HG02885 (cell line): ENCODE data around the gene UBR2.
"Not testable (repeated sequence)": the region's sequence is repeated elsewhere in the genome, so short reads cannot be mapped to it uniquely, and the experiment has no call there.

ENCODE experiments used
- ATAC-seq: cut with Tn5 transposase; IDR thresholded peaks from one replicate; pipeline ENCODE4 v1.9.1; 2021; ENCODE audit warnings: mild to moderate bottlenecking; ENCODE audit not compliant: unreplicated experiment, poor library complexity

UBR2 gene

DNA sequence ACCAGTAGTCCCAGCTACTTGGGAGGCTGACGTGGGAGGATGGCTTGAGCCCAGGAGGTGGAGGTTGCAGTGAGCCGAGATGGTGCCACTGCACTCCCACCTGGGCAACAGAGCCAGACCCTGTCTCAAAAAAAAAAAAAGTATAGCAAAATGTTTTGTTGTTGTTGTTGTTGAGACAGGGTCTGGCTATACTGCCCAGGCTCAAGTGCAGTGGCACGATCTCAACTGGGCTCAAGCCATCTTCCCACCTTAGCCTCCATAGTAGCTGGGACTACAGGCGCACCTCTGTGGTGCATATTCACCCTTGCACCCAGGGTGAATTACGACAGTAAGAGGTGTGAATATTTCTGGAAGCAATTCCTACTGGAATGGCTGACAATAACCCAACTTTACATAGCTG is 11.4 kb upstream of the UBR2 start:
- no peak for ATAC-seq

DNA sequence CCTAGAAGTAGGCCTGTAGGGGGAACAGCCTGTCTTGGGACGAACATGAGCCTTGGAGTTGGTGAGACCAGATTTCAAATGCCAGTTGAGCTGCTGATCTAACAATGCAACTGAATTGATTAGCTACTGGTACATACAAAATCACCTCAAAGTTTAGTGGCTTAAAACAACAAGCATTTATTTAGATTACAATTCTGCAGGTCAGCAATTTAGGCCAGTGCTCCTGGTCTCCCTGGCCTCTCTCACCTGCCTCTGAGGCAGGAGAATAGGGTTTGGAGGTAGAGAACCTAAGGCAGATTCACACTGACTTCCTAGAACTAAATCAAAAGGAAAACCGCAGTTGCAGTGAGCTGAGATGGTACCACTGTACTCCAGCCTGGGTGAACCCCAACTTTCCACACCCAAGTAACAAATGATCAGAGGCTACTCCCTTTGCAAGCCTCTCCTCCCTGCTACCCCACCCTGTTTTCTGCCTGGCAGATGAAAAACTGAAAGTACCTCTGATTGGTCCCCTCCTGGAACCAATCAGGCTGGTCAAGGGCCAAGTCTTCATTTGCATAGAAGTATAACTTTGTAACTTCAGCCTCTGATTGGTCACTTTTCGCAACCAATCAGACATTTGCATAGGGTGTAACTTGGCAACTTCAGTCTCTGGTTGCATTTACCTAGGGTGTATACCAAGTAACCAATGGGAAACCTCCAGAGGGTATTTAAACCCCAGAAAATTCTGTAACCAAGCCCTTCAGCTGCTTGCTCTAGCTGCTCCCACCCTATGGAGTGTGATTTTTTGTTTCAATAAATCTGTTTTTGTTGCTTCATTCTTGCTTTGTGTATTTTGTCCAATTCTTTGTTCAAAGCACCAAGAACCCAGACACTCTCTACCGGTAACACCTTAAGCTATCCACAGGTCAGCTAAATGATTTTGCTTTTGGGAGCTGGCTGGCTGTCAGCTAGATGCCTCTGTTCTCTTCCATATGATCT is 8.1 kb upstream of the UBR2 start:
- no peak for ATAC-seq

DNA sequence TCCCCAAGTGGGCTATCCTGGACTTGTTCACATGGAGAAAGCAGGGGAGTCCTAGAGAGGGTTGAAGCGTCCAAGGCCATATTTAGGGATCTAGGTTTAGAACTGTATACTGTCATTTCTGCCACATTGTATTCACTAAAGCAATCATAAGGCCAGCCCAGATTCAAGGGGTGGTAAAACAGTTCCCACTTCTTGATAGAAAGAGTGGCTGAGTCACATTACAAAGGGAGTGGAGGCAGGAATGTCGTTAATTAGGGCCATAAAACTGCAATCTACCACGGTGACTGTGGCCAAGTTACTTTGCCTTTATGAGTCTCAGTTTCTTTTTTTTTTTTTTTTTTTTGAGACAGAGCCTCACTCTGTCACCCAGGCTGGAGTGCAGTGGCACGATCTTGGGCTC is 7.4 kb upstream of the UBR2 start:
- ATAC-seq: no peak

DNA sequence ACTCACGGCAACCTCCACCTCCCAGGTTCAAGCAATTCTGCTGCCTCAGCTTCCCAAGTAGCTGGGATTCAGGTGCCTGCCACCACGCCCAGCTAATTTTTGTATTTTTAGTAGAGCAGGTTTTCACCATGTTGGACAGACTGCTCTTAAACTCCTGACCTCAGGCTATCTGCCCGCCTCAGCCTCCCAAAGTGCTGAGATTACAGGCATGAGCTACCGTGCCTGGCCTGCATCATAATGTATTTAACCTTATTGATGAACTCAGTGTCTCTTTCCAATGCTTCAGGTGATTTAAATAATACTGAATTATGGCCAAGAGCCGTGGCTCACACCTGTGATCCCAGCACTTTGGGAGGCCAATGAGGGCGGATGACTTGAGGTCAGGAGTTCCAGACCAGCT is 4.6 kb upstream of the UBR2 start:
- not testable (repeated sequence) for ATAC-seq

DNA sequence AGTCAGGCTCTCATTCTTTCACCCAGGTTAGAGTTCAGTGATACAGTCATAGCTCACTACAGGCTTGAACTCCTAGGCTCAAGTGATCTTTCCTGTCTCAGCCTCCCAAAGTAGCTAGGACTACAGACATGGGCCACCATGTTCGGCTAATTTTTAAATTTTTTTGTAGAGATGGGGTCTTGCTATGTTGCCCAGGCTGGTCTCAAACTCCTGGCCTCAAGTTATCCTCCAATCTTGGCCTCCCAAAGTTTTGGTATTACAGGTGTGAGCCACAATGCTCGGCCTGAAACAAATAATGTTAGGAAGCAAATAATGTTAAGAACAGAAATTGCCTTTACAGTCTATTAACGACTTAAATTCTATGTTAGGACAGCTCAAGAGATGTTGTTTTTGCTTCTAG is 1.8 kb upstream of the UBR2 start:
- ATAC-seq: no peak

DNA sequence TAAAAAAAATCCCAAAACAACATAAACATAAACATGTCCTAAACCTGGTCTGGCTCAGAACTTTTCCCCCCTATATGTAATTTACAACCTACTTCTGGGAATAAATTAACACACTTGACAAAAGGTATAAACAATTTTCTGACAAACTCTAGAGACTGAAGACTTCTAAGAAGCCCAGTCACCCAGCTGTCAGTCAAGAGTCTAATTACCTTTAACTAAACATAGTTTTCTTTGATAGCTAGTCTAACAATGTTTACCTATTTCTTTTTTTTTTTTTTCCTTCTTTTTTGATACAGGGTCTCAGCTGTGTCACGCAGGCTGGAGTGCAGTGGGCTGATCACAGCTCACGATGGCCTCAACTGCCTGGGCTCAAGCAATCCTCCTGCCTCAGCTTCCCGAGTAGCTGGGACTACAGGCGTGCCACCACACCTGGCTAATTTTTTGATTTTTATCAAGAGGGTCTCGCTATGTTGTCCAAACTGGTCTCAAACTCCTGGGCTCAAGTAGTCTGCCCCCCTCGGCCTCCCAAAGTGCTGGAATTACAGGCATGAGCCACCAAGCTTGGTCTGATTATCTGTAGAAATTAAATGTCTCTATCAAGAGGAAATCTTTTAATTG is 932 bp upstream of the UBR2 start:
- no peak for ATAC-seq

DNA sequence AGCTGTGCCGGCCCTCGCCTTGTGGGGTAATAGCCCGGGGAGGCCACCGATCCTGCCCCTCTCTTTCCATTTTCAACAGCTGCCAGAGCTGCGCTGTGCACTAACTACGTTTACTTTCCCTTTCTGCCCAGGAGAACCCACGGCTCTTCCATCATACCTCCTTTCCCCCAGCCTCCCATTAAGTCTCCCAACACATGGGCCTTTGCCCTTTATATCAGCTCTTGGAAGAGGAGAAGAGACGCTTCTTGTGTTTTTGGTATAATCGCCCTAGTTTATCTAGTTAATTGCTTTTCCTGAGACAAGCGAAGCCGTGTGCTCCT is 637 bp downstream of the UBR2 start:
- no peak for ATAC-seq

DNA sequence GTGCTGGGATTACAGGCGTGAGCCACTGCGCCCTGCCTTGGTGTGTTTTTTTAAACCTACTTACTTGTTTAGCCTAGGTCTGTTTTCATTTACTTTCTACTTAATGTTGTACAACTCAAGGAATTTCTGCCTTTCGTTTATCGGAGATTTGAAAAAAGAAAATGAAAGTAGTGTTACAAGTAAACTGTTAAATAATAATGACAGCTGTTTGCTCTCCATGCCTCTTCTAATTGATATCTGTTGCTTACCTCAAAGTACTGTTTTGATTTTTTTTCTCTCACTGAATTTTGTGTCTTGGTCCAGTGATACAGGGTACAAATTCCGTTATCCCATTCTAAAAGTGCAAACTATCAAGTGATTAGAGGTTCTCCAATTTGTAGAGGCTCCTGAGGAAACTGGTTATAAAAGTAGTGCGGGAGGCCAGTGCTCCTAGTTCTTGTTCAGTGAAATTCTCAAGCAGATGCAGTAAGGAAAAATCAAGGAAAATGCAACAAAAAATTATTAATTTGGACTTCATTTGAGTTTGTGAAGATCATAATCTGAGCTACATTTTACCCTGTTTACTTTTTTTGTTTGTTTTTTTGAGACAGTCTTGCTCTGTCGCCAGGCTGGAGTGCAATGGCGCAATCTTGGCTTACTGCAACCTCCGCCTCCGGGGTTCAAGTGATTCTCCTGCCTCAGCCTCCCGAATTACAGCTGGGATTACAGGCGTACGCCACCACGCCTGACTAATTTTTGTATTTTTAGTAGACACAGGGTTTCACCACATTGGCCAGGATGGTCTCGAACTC is 2.2 kb downstream of the UBR2 start:
- ATAC-seq: no peak

DNA sequence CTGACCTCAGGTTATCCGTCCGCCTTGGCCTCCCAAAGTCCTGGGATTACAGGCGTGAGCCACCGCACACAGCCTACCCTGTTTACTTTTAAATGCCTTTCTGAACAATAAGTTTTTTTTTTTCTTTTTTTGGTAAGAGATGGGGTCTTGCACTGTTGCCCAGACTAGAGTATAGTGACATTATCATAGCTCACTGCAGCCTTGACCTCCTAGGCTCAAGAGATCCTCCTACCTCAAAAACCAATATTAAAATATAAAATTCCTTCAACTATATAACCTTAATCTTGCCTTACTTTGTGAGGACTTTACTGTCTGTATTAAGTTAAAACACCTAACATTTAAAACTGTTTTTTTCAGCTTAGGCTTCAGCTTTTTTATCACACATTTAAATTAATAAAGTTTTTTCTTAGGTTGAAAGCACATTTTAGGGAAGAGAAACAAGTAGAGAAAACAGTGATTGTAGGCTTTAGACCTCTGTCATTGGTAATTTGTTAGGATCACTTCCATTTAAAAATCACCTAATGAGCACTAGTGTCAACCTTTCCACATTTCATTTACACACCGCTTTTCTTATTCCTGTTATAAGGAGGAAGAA is 2.9 kb downstream of the UBR2 start:
- no peak for ATAC-seq

DNA sequence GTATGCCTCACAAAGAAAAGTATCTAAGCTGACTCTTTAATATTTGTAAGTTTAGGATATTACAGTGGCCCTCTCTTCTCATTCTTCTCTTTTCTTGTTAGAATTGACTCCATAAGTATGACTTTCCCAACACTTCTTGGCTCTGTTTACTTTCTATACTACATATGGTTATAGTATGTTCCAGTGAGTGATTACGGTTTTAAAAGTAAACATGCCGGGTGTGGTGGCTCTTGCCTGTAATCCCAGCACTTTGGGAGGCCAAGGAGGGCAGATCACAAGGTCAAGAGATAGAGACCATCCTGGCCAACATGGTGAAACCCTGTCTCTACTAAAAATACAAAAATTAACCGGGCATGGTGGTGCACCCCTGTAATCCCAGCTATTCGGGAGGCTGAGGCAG is 3.4 kb downstream of the UBR2 start:
- not testable (repeated sequence) for ATAC-seq

DNA sequence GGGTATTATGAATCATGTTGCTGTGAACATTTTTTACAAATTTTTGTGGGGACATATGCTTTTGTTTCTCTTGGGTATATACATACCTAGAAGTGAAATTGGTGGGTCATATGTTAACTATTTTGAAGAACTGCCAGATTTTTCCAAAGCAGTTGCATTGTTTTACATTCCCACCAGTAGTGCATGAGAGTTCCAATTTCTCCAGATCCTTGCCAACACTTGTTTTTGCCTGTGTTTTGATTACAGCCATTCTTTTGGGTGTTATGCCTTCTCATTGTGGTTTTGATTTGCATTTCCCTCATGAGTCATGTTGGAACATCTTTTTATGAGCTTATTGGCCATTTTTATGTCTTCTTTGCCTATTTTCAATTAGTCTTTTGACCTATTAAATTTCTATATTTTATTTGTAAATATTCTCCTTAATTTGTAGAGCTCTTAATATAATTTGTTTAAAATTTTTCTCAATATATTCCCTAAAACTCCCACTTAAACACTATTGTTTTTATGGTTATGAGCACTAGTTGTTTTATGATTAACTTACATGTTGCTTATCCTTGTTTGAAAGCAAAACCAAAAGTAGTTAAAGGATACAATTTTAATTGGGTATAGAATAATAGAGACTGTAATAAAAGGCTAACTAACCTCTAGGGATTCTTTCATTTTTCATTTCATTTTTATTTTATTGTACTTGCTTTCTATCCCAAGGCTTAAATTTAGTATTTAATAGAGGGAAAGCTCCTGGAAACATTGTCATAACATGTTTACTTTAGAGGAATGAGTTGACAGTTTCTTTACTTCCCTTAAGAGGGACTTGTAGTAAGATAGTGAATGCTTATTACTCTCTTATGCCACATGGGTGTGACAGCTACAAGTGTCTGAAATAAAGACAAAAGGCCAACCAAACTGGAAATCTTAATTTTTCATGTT is 5.5 kb downstream of the UBR2 start:
- no peak for ATAC-seq

DNA sequence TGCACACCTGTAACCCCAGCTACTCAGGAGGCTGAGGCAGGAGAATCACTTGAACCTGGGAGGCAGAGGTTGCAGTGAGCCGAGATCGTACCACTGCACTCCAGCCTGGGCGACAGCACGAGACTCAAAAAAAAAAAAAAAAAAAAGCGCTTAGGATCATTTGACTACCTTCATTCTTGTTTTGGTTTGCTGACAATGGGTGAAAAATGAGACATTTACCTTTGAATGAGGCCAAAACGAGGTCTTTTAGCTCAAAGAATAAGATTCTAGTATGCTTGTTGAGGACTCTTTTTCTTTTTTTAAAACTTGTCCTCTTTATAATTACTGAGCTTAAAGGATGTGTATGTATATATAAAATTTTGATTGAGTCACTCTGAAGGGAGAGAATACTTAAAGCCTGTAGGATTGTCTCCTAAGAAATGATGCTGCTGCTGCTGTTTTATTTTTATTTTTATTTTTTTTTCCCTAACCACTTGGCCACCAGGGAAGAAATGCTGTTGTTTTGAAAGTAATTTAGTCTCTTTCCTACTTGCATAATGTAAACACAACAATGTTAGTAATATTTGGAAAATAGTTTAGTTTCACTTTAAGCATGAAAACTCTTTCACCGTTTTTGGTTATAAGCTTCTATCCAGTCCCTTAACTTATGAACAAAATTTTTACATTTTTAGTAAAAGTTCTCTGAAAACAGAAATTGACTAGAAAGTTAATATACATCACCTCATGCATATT is 7.9 kb downstream of the UBR2 start:
- ATAC-seq: peak; percentile 27

DNA sequence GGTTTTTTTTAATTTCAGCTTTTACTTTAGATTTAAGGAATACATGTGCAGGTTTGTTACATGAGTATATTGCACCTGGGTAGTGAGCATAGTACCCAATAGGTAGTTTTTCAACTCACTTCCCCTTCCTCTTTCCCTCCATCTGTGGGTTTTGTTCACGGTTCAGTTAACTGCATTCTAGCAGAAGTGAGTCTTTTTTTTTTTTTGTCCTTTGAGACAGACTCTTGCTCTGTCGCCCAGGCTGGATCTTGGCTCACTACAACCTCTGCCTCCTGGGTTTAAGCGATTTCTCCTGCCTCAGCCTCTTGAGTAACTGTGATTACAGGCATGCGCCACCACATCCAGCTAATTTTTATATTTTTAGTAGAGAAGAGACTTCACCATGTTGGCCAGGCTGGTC is 8.7 kb downstream of the UBR2 start:
- peak; percentile 84 for ATAC-seq

DNA sequence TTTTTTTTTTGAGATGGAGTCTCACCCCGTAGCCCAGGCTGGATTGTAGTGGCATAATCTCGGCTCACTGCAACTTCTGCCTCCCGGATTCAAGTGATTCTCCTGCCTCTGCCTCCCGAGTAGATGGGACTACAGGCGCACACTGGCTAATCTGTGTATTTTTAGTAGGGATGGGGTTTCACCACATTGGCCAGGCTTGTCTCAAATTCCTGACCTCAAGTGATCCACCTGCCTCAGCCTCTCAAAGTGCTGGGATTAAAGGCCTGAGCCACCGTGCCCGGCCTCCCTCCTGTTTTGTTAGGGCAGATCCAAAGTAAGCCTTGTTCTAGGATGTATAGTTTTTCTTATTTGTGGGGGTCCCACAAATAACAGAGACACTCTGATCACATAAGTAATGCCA is 12.7 kb downstream of the UBR2 start:
- not testable (repeated sequence) for ATAC-seq

DNA sequence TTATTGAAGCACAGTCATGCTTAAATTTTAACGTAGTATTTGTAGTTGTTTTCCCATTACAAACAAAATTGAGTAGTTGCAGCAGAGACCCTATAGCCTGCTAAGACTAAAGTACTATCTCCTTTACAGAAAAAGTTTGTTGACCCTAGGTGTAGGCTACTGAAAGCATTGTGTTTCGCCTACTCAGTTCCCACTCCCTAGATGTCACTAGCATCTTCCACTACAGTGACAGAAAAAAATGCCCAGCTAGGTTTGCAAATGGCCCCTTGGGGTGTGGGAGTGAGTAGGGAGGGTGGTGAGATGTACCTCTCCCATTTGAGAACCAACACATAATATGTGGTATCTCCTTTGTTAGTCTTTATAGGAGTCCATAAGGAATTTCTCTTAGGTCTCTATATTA is 34.5 kb downstream of the UBR2 start:
- no peak for ATAC-seq

DNA sequence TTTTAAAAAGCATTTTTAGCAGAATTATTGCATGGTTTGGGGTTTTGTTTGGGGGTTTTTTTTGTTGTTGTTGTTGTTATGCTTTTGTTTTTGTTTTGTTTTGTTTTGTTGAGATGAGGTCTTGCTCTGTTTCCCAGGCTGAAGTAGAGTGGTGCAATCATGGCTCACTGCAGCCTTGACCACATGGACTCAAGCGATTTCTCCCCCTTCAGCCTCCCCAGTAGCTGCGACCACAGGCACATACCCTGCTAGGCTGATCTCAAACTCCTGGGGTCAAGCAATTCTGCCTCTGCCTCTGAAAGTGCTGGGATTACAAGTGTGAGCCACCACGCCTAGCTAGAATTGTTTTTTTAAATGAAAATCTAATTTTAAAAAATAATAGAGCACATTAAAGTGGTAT is 35.7 kb downstream of the UBR2 start:
- ATAC-seq: no peak

DNA sequence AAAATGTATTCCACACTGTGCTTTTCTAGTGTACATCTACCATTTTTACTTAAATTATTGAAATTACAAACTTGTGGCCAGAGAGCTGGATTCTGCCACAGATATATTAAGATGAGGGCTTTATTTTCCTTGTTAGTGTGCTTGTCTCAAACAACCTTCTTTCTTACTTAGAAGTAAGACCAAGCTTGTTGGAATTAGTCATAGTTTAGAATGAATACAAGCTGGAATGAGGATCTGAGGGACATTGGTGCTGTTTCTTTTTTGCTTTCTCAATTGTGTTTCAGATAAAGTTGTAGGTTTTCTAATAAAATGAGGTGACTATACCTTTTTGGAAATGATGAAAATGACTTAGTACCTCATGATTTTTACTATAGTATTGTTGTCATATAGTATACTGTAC is 40.3 kb downstream of the UBR2 start:
- ATAC-seq: no peak

DNA sequence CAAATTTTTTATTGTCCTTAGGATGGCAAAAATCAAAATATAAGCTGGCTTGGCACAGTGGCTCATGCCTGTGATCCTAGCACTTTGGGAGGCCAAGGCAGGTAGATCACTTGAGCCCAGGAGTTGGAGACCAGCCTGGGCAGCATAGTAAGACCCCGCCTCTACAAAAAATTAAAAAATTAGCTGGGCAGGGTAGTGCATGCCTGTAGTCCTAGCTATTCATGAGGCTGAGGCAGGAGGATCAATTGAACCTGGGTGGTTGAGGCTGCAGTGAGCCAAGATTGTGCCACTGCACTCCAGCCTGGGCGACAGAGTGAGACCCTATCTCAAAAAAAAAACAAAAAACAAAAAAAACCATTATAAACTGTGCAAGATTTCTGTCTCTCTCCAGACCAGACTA is 40.9 kb downstream of the UBR2 start:
- not testable (repeated sequence) for ATAC-seq

DNA sequence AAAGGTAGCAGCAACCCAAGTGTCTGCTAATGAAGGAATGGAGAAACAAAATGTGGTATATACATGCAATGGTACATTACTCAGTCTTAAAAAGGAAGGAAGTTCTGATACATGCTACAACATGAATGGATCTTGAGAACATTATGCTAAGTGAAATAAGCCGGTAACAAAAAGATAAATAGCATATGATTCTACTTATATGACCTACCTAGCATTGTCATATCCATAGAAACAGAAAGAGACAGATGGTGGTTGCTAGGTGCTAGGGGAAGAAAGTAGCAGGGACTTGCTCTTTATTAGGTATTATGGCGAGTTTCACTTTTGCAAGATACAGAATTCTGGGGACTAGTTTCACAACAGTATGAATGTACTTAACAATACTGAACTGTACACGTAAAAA is 46.6 kb downstream of the UBR2 start:
- no peak for ATAC-seq
